Ramos (cell line): Measurements from ENCODE around the gene PIK3R5.
"Not testable (repeated sequence)": the region's sequence is repeated elsewhere in the genome, so short reads cannot be mapped to it uniquely, and the experiment has no call there.

Experiments
- in situ Hi-C: fragments of 300-500 bp; cut with MboI; formaldehyde crosslinking; loops from one replicate; pipeline ENCODE4 v1.14.3; 2022; ENCODE audit warnings: low sequenced_read_pairs; ENCODE audit not compliant: unreplicated experiment

The PIK3R5 gene

DNA sequence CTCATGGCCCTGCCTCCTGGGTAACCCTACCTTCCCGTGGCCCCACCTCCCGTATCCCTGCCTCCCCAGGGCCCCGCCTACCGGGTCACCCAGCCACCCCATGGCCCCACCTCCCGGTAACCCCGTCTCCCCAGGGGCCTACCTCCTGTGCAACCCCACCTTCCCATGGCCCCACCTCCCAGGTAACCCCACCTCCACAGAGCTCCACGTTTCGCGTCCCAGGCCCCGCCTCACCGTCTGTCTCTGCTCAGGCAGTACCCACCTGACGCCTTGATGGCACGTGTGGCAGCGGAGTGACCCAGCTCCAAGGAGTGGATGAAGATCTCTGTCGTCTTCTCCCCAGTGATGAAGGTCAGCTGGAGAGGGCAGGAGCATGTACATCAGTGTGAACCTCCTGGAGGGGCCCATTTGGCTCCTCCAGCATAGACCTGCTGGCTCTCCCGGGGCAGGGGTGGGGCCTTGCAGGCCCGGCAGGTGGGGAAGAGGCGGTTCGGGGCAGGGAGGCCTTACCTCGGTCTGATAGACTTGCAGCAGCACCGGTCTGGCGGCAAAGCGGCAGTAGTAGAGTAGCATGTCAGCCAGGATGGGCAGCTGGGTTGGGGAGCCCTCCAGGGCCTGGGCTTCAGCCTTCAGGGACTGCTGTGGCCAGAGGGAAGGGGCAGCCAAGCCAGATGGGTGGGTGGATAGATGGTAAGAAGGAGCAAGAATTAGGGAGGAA lies 79.4 kb downstream of the PIK3R5 start:
- in situ Hi-C loops: no loop called here

DNA sequence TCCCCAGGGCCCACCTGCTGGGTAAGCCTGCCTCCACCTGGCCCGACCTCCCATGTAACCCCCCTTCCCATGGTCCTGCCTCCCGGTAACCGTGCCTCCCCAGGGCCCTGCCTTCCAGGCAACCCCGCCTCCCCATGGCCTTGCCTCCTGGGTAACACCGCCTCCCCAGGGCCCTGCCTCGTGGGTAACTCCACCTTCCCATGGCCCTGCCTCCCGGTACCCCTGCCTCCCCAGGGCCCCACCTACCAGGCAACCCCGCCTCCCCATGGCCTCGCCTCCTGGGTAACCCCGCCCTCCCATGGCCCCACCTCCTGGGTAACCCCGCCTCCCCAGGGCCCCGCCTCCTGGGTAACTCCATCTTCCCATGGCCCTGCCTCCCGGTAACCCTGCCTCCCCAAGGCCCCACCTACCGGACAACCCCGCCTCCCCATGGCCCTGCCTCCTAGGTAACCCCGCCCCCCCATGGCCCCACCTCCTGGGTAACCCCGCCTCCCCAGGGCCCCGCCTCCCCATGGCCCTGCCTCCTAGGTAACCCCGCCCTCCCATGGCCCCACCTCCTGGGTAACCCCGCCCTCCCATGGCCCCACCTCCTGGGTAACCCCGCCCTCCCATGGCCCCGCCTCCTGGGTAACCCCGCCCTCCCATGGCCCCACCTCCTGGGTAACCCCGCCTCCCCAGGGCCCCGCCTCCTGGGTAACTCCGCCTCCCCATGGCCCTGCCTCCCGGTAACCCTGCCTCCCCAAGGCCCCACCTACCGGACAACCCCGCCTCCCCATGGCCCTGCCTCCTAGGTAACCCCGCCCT lies 80.1 kb downstream of the PIK3R5 start:
- in situ Hi-C loops: not testable (repeated sequence)

DNA sequence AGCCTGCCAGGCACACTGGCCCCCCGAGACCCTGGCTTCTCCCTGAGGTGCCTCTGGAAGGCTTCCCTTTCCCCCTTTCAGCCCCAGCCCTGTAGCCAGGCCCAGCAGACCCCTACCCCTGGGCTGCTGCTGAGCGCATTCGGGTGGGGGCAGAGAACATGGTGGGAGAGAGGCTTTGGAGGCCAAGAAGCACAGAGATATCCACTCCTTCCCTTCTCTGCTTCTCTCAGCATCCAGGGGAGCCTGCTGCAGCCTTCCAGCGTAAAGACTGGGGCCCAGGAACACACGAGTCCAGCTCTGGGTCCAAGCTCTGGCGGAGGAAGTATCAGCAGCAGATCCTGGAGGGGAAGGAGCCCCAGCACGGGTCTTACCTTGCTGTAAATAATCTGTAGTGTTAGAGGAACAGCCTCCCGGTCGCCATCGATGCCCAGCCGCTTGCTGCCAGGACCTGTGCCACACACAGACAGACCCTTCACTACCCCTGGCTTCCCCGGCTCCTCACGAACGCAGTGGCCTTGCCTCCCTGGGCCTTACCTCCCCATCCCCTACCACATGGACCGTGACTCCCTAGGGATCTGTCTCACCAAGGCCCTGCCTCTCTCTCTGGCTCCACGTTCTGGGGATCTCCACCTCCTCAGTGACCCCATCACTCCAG lies 81.0 kb downstream of the PIK3R5 start:
- in situ Hi-C loops: no loop called here

DNA sequence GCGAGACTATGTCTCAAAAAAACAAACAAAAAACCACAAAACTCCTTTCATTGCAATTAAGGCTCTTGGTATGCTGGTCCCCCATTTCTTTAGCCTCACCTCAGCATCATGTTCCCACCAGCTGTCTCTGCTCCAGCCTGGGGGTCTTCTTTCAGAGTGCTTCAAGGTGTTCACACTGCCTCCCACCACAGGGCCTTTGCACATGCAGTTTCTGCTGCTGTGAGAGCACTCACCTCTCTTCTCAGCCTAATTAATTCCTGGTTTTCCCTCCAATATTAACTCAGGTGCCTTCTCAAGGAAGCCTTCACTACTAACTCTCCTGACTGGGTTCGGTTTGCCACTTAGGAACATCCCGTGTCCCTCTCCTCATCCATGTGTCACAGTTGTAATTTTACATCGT lies 82.2 kb downstream of the PIK3R5 start:
- in situ Hi-C loops: no loop called here

DNA sequence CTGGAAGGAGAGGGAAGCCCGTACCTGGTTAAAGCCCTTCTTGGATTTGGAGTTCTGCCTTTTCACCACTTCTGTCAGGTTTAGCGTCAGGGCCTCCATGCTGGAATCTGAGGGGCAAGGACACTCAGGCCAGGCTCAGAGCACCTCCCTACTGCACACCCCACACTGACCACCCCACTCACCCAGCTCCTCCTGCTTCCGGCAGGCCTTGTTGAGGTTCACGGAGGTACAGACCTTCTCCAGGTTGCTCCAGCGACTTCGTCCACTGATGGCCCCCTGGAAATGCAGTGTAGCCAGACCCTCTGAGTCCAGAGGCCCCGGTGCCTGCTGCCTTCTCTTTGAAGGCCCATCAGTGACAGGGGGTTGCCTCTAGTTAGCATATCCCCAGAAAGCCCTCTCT lies 83.9 kb downstream of the PIK3R5 start:
- in situ Hi-C loops: no loop called here

DNA sequence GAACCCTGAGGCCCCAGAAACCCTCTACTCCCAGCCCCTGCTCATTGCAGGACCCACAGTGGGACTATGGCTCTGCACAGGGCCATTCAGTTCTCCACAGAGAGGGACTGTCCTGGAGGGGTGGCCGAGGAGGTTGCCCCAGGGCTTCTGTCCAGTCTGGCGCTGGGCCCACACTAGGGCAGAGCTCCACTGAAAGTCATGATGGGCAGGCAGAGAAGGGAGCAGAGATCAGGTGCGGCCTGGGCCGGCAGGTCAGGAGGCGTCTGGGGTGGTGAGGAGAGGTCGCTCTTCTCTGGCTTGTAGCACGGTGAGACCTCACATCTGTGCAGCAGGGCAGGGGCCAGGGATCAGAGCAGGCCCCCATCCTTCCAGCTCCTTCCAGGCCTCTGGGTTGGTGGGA lies 85.0 kb downstream of the PIK3R5 start:
- in situ Hi-C loops: no loop called here

DNA sequence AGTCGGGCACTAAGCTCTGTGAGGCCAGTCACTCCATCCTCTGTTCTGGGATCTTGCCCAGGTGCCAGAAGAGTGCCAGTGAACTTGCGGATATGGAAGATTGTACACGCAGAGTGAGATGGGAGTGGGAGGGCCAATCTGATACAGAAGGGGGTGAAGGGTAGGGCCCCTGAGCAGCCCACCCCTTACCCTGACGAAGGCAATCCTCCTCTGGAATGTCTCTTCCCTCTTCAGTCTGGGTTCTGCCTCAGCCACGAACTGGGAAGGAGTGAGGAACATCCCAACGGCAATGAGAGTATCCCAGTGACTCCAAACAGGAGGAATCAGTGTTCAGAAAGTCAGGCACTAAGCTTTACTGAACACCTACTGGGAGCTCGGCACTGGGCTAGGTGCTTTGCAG lies 86.1 kb downstream of the PIK3R5 start:
- in situ Hi-C loops: no loop called here

DNA sequence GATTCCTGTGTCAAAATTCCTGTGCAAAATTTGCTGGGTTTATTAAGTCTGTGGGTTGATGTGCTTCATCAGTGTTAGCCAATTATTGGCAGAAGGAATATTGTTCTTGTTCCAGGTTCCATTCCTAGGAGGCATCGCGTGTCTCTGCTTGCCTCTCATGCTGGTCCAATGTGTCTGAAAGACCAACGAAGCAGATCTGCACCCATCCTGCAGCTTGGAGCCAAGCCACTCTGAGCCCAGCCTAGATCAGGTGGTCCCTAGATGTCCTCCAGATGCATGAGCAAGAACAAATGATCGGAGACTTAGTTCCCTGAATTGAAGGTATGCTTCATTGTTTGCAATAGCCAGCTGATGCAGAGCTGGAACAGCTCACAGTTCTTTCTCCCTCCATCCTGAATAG lies 87.5 kb downstream of the PIK3R5 start:
- in situ Hi-C loops: no loop called here

DNA sequence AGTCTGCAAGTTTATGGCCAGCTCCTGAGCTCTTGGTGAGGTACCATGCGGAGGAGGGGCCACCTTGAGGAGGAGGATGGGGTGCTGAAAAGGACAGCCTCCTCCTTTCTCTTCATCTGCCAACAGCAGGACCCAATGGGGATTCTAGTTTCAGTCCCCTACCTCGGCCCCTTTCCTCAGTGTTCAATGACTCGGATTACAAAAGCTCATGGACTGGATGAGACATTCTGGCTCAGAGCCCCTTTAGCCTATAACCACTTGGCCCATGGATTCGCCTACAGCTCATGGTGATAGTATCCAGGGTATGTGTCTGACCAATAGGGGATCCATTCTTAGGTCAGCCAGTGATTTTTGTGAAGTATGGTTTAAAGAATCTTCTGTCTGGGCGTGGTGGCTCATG lies 89.5 kb downstream of the PIK3R5 start:
- in situ Hi-C loops: no loop called here

DNA sequence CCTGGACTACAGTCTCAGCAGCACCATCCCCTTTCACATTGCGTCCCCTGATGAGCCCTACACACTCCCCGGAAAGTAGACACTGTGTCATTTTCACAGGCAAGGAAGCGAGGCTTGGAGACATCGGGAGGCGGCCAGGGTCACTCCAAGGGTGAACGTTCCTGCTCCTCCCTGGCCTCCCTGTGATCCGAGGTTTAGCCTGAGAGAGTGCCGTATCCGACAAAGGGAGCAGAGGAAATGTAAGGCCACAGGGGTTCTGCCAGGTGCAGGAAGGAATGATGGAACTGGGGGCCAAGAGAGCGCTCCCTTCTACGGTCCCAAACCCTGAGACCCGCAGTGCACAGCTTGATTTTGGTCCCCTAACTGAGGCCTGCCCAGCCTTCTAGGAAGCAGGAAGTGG lies 90.1 kb downstream of the PIK3R5 start:
- in situ Hi-C loops: no loop called here

DNA sequence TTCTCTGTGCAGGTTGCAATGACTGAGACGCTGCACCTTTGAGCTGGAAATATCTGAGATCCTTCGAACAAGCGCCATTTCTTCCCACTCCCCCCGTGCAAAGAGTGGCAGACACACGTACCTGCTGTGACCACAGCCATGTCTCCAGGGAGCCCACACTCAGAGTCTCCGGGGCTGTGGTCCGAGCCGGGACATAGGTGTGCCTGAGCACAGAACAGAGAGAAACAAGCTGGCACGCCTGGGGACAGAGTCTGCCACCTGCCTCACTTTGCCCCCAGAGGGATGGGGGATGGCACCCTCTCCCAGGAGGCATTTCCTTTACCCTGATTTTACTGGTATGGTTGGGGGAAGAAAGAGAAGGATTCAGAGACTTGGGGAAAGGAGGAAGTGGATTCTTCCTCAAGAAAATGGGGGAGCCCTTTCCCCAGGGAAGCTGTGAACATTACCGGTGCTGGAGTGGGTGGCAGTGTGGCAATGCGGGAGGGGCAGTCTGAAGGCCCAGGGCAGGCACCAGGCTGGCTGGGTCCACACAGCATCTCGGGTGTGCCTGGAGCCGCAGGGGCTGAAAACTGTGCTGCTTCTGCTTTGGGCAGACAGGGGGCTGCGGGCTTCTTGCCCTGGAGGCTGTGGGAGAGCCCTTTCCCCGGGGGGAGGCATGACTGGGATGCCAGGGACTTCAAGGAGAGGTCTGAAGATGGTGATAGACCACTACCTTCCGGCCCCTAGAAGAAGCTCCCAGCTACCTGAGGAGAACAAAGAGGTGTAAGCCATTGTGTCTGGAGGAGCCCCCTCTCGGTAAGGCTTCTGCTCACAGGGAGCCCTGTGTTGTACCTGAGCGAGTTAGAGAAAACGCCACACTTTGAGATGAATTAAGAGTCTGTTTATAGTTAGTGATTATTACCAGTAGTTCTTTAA lies 91.4 kb downstream of the PIK3R5 start:
- in situ Hi-C loops: no loop called here

DNA sequence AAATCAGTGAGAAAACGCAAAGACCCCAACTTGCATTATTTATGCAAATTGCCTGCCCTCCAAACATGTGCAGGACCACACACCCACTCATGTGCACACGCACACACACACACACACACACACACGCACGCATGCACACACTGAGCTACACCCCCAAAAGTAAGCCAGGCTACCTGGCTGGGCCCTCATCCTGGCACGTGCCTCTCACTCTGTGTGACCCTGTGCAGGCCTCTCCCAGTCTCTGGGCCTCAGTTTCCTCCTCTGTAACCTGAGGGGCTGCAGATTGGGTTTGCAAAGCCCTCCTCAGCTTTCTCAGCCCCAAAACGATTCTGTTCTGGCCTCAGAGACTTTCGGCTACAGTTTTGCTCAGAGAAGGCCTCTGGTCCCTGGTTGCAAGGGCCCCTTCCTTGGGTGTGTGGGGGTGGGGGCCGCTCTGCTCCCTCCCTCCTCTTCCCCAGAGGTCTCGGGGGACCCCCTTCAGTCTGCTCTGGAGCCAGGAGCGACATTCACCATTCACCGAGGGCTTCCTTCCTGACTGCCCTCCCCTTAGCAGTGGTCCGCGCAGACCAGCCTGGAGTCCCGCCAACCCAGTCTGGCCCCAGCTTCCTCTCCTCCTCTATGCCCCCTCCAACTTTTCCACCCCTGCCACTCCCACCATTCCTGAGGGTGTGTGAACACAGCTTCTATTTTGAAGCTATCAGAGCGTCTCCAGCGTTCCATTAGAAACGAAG lies 92.6 kb downstream of the PIK3R5 start:
- in situ Hi-C loops: no loop called here

DNA sequence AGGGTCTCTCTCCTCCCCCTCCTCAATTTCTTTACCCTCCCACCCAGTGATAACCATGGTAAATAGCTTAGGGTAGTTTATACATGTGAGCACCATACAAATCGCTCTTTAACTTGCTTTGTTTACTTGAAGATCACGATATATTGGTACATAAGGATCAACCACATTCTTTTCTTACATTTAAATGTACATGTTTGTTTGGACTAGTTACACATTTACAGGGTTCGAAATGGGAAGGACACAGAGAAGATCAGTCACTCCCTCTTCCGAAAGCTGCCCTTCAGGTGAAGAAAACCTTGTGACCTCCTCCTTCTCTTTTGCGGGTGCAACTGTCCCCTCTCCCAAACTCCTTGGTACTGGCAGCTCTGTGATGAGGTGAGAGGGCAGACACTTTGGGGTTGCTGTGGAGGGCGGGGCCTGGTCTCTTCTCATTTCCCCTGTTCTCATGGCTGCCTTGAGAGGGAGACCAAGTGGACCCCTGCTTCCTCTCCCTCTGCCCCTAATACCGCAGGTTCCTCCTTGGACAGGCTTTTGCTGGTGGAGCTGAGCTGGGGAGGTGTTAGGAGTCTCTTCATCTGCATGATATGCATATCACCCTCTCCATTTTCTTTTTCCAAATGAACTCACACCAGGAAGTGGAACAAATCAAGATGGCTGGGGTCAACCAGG lies 93.3 kb downstream of the PIK3R5 start:
- in situ Hi-C loops: no loop called here

DNA sequence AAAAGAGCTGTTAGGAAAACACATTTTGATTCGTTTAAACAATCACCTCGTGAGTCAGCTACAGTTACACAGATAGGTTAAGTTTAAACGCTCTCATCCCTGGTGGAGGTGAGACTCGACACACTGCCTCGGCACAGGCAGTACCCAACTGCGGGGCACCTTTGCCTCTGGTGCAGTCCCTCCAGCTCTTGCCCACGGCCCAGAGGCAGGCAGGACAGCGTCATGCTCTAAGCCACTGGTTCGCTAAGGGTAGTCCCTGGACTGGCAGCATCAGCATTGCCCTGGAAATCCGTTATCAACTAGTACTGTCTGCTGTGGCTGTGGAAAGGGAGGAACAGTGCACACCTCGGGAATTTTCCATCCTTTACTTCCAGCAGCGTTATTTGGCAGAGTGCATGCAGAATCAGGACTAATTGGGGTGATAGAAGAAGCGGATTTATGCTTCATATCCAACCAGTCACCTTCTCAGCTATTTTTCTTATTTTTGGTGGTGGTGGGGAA lies 94.4 kb downstream of the PIK3R5 start:
- in situ Hi-C loops: no loop called here

DNA sequence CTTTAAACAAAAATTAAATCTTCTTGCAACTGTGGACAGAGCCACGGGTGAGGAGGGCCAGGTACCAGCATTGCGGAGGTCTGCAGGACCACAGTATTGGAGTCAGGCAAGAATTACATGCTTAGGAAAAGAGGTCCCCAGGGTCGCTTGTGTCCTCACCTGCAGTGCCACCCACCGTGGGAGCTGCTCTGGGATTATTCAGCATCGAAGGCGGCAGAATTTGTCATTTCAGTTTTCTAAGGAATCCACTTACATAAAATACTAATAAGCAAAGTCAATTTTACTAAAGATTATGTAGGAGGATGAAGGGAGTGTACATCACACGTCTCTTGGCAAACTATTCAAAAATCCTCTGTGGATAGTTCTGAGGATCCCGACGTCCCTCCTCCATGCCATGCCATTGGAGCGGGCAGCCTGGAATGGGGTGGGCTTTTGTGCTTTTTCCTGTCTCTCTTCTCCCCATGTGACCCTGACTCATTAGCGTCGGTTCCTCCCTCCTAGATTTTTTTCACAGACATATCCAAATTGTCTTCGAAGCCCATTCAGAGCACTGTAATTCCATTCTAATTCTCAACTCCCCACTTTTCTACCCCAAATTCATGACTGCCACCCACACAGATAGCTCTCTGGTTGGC lies 95.0 kb downstream of the PIK3R5 start:
- in situ Hi-C loops: no loop called here

DNA sequence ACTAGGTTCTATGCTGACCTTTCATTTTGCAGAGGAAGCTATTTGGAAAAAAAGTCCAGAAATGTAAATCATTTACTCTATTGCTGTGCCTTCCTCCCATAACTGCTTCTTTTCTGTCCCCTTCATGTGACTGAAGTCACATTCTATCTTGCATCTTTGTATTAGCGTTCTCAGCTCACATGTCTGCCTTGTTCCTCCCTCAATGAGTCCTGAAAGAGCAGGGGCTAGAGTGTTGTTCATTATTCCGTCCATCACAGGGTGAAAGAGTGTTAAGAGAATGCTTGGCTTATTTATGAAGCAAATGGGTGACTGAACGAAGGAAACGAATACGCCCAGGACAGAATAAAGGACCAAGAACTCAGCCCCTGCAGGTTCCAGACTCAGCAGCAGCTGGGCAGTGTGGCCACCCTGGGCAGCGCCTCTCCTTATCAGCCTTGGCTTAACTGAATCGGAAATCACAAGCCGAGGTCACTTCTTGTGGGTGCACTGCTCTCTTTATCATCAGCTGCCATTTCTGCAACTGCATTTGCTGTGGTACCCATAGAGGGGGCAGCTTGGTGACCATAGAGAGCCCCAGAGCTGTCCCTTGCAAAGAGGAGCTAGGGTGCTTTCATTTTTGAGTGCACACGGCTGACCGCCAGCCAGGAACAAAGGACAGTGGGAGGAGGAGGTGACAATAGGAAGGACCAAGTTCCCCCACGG lies 96.2 kb downstream of the PIK3R5 start:
- in situ Hi-C loops: no loop called here

DNA sequence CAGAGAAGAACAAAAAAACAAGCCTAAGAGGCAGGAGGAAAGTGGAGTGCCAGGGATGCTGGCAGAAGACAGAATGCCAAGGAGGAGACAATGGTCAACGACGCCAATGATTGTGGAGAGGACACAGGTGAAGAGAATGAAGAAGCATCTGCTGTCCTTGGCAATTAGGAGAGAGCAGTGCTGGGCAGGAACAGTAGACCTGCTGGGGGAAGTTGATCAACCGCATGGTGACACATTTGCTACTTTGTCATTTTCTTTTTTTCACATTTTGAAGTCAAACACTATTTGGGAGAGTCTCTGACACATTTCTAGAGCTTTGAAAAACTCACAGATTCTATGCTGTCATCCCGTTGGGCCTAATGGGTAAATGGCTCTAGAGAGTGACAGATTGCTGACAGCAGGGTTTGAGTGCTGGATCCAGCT lies 97.0 kb downstream of the PIK3R5 start:
- in situ Hi-C loops: no loop called here

DNA sequence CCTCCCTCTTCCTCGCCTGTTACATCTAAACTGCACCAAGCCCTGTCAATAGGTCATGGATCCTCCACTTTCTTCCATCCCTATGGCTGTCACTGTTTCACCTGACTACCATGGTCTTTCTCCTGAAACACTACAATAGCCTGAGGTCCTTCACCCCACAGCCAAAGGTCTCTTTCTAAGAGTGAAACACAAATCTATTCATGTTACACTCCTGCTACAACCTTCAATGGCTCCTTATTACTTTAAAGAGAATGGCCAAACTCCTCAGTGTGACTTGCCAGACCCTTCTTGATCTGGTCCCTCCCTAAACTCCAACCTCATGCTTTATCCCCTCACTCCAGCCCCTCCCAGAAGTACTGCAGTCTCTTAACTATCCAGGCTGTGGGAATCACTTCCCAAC lies 97.4 kb downstream of the PIK3R5 start:
- in situ Hi-C loops: no loop called here
